Measurements from ENCODE around the gene FAM151B.
"Not testable (repeated sequence)": the region's sequence is repeated elsewhere in the genome, so short reads cannot be mapped to it uniquely, and the experiment has no call there.

The FAM151B gene

DNA sequence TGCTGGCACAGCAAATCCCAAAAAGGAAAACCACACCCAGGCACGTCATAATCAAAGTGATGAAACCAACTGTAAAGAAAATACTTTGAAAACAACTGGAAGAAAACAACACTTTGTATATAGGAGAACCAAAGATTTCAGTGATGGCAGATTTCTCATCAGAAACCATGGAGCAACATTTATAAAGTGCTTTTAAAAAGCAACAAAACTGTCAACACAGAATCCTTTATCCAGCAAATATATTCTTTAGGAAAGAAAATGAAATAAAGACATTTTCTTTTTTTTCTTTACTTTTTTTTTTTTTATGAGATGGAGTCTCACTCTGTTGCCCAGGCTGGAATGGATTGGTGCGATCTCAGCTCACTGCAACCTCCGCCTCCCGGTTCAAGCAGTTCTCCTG is 5.3 kb upstream of the FAM151B start:
- H3K4me3 ChIP-seq (ENCODE audit: low read depth, low read length), result no peak overlapping the region
- DNase-seq (ENCODE audit: low read depth), result no peak
- TF ChIP-seq, protein P1, sequence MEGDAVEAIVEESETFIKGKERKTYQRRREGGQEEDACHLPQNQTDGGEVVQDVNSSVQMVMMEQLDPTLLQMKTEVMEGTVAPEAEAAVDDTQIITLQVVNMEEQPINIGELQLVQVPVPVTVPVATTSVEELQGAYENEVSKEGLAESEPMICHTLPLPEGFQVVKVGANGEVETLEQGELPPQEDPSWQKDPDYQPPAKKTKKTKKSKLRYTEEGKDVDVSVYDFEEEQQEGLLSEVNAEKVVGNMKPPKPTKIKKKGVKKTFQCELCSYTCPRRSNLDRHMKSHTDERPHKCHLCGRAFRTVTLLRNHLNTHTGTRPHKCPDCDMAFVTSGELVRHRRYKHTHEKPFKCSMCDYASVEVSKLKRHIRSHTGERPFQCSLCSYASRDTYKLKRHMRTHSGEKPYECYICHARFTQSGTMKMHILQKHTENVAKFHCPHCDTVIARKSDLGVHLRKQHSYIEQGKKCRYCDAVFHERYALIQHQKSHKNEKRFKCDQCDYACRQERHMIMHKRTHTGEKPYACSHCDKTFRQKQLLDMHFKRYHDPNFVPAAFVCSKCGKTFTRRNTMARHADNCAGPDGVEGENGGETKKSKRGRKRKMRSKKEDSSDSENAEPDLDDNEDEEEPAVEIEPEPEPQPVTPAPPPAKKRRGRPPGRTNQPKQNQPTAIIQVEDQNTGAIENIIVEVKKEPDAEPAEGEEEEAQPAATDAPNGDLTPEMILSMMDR (IDR thresholded peaks at IDR 0.05; ENCODE audit: low read depth, low read length, missing control alignments), result no peak

DNA sequence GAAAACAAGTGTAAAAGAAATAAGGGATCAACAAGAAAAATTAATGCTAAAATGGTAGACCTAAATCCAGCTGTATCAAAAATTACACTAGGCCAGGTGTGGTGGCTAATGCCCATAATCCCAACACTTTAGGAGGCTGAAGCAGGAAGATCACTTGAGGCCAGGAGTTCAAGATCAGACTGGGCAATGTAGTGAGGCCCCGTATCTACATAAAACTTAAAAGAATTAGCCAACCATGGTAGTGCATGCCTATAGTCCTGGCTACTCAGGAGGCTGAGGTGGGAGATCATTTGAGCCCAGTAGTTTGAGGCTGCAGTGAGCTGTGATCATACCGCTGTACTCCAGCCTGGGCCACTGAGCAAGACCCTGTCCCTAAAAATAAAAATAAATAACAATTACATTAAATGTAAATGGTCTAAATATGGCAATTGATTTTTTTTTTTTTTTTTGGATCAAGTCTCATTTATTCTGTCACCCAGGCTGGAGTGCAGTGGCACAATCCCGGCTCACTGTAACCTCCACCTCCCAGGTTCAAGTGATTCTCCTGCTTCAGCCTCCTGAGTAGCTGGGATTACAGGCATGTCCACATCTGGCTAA is 4.2 kb upstream of the FAM151B start:
- no peak for DNase-seq (ENCODE audit: low read depth)
- TF ChIP-seq, protein P1 (IDR thresholded peaks at IDR 0.05; ENCODE audit: low read depth, low read length, missing control alignments), result no peak
- H3K4me3 ChIP-seq (ENCODE audit: low read depth, low read length), result no peak overlapping the region

DNA sequence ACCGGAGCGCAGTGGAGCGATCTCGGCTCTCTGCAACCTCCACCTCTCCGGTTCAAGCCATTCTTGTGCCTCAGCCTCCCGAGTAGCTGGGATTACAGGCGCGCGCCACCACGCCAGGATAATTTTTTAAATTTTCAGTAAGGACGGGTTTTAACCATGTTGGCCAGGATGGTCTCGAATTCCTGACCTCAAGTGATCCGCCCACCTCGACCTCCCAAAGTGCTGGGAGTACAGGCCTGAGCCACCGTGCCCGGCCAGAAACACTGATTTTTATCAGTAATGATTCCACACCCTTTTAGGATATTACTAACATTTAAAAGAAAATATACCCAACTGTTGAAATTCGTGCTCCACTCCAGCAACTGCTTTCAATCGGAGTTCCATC is 464 bp upstream of the FAM151B start:
- DNase-seq (ENCODE audit: low read depth), result no peak
- TF ChIP-seq, protein P1 (IDR thresholded peaks at IDR 0.05; ENCODE audit: low read depth, low read length, missing control alignments), result no peak
- peak overlapping the region; percentile 57 for H3K4me3 ChIP-seq (ENCODE audit: low read depth, low read length)

DNA sequence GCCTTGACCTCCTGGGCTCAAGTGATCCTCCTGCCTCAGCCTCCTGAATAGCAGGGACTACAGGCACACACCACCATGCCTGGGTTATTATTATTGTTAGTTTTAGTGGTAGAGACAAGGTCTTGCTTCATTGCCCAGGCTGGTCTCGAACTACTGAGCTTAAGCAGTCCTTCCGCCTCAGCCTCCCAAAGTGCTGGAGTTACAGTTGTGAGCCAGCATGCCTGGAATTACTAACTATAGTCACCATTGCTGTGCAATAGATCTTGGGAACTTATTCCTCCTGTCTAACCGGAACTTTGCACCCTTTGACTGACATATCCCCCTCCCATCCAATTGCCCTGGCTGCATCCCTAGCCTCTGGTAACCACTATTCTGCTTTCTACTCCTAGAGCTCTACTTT is 3.4 kb downstream of the FAM151B start:
- TF ChIP-seq, protein P1 (IDR thresholded peaks at IDR 0.05; ENCODE audit: low read depth, low read length, missing control alignments), result no peak
- no peak for DNase-seq (ENCODE audit: low read depth)
- H3K4me3 ChIP-seq (ENCODE audit: low read depth, low read length), result no peak overlapping the region

DNA sequence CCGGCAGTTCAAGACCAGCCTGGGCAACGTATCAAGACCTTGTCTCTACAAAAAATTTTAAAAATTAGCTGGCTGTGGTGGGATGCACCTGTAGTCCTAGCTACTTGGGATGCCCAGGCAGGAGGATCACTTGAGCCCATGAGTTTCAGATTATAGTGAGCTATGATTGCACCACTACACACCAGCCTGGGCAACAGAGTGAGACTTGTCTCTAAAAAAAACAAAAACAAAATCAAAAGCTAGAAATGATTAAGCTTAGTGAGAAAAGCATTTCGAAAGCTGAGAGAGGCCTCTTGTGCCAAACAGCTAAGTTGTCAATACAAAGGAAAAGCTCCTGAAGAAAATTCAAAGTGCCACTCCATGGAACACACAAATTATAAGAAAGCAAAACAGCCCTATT is 4.8 kb downstream of the FAM151B start:
- TF ChIP-seq, protein P1 (IDR thresholded peaks at IDR 0.05; ENCODE audit: low read depth, low read length, missing control alignments), result no peak
- H3K4me3 ChIP-seq (ENCODE audit: low read depth, low read length), result no peak overlapping the region
- DNase-seq (ENCODE audit: low read depth), result no peak

DNA sequence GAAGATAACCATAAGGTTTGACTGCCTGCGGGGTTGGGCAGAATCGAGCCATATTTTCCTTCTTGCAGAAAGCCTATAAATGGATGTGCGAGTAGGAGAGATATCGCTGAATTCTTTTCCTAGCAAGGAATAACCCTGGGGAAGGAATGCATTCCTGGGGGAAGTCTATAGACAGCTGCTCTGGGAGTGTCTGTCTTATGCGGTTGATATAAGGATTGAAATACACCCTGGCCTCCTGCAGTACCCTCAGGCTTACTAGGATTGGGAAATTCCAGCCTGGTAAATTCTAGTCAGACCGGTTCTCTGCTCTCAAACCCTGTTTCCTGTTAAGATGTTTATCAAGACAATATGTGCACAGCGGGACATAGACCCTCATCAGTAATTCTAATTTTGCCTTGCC is 5.5 kb downstream of the FAM151B start:
- DNase-seq (ENCODE audit: low read depth); H3K4me3 ChIP-seq (ENCODE audit: low read depth, low read length): not testable (repeated sequence)

DNA sequence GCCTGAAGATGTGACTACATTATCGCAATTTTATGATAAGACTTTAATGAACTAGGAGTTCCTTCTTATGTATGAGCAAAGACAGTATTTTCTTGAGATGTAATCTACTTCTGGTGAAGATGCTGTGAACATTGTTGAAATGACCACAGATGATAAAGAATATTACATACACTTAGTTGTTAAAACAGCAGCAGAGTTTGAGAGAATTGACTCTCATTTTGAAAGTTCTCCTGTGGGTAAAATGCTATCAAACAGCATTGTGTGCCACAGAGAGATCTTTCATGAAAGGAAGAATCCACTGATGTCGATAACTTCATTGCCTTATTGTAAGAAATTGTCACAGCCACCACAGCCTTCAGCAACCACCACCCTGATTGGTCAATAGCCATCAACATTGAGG is 8.0 kb downstream of the FAM151B start:
- no peak for DNase-seq (ENCODE audit: low read depth)
- TF ChIP-seq, protein P1 (IDR thresholded peaks at IDR 0.05; ENCODE audit: low read depth, low read length, missing control alignments), result no peak
- H3K4me3 ChIP-seq (ENCODE audit: low read depth, low read length), result no peak overlapping the region

Measured in GM12864 (cell line).